ENCODE measurements around the gene FLACC1.
"Not testable (repeated sequence)": the region's sequence is repeated elsewhere in the genome, so short reads cannot be mapped to it uniquely, and the experiment has no call there.

FLACC1 gene

GRCh38 chr2:201357221-201357620, at the start of gene FLACC1:
Gene FLACC1, minus strand, starts transcription at chr2:201357345. Its CDS starts 5,941 bp downstream, at chr2:201351404.
- DNase-seq: no peak

GRCh38 chr2:201406077-201406662, 49.0 kb upstream of the FLACC1 start:
- DNase-seq: no peak

GRCh38 chr2:201404699-201405280, 47.6 kb upstream of the FLACC1 start:
- DNase-seq: no peak

GRCh38 chr2:201403880-201404279, 46.7 kb upstream of the FLACC1 start:
- DNase-seq: no peak

- no peak for DNase-seq
Observed at GRCh38 chr2:201402651-201403562, 45.8 kb upstream of the FLACC1 start.

GRCh38 chr2:201401815-201402214, 44.7 kb upstream of the FLACC1 start:
- no peak for DNase-seq

- no peak for DNase-seq
Observed at GRCh38 chr2:201396595-201396994, 39.5 kb upstream of the FLACC1 start.

GRCh38 chr2:201383136-201383535, 26.0 kb upstream of the FLACC1 start:
- DNase-seq: no peak

GRCh38 chr2:201378496-201379397, 21.6 kb upstream of the FLACC1 start:
- DNase-seq: no peak

GRCh38 chr2:201377218-201377617, 20.1 kb upstream of the FLACC1 start:
- DNase-seq: no peak

- no peak for DNase-seq
Observed at GRCh38 chr2:201369775-201370174, 12.6 kb upstream of the FLACC1 start.

GRCh38 chr2:201369318-201369717, 12.2 kb upstream of the FLACC1 start:
- not testable (repeated sequence) for DNase-seq

- DNase-seq: no peak
Observed at GRCh38 chr2:201366146-201366545, 9.0 kb upstream of the FLACC1 start.

GRCh38 chr2:201363857-201364560, 6.9 kb upstream of the FLACC1 start:
- DNase-seq: no peak

GRCh38 chr2:201362396-201362795, 5.3 kb upstream of the FLACC1 start:
- no peak for DNase-seq

GRCh38 chr2:201361078-201361733, 4.1 kb upstream of the FLACC1 start:
- no peak for DNase-seq

GRCh38 chr2:201360256-201360655, 3.1 kb upstream of the FLACC1 start:
- DNase-seq: no peak

GRCh38 chr2:201358684-201359083, 1.5 kb upstream of the FLACC1 start:
- no peak for DNase-seq

- DNase-seq: no peak
Observed at GRCh38 chr2:201353116-201353515, 4.0 kb downstream of the FLACC1 start.

- DNase-seq: no peak
Observed at GRCh38 chr2:201350879-201351278, 6.3 kb downstream of the FLACC1 start.

- no peak for DNase-seq
Observed at GRCh38 chr2:201349601-201350000, 7.5 kb downstream of the FLACC1 start.

- no peak for DNase-seq
Observed at GRCh38 chr2:201348758-201349157, 8.4 kb downstream of the FLACC1 start.

Data from activated CD8-positive, alpha-beta memory T cell treated with anti-CD3 and anti-CD28 coated beads, Interleukin-2, amount 50 U/mL, for 48 hours (primary cell).